ENCODE measurements around the gene GALNTL6.

DNA sequence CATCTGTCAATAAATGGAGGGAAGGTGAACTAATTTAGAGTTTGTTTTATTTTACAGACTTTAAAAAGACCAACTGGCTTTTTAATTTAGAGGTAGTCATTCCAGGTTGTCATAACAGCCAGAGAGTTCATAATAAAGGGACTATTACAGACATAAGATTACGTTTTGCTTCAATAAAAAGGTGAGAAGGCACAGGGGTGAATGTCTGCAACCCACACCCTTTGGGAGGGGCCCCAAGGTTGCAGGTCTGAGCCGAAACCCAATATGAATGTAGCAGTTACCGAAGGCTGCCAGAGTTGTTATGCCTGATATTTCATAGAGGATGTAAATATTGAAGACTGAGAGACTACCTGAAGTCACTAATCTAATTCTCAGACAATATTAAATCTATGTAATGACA, 1025.7 kb downstream of the GALNTL6 start:
- TF ChIP-seq, protein P1, sequence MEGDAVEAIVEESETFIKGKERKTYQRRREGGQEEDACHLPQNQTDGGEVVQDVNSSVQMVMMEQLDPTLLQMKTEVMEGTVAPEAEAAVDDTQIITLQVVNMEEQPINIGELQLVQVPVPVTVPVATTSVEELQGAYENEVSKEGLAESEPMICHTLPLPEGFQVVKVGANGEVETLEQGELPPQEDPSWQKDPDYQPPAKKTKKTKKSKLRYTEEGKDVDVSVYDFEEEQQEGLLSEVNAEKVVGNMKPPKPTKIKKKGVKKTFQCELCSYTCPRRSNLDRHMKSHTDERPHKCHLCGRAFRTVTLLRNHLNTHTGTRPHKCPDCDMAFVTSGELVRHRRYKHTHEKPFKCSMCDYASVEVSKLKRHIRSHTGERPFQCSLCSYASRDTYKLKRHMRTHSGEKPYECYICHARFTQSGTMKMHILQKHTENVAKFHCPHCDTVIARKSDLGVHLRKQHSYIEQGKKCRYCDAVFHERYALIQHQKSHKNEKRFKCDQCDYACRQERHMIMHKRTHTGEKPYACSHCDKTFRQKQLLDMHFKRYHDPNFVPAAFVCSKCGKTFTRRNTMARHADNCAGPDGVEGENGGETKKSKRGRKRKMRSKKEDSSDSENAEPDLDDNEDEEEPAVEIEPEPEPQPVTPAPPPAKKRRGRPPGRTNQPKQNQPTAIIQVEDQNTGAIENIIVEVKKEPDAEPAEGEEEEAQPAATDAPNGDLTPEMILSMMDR (IDR thresholded peaks at IDR 0.05; ENCODE audit: extremely low read depth in 1 of 2, insufficient read depth in 1 of 2, low read depth in 1 of 2, low read length in 2 of 2), result no peak
- TF ChIP-seq POLR2AphosphoS5 (IDR thresholded peaks at IDR 0.05; ENCODE audit: insufficient read depth, low read depth, low read length), result no peak
- TF ChIP-seq POLR2A (IDR thresholded peaks at IDR 0.05; ENCODE audit: low read depth, low read length), result no peak
- no peak for TF ChIP-seq FOS (IDR thresholded peaks at IDR 0.05; ENCODE audit: borderline replicate concordance, insufficient read depth, low read length)
- TF ChIP-seq, protein P2, sequence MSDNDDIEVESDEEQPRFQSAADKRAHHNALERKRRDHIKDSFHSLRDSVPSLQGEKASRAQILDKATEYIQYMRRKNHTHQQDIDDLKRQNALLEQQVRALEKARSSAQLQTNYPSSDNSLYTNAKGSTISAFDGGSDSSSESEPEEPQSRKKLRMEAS (IDR thresholded peaks at IDR 0.05; ENCODE audit: insufficient read depth, insufficient read length), result no peak
- TF ChIP-seq MYC (IDR thresholded peaks at IDR 0.05; ENCODE audit: low read depth, low read length), result no peak
- TF ChIP-seq EZH2 (IDR thresholded peaks at IDR 0.05; ENCODE audit: borderline replicate concordance, low read depth, low read length, severe bottlenecking), result no peak

Measured in endothelial cell of umbilical vein (primary cell).